Astrocyte (in vitro differentiated cells and primary cell): ENCODE measurements around the gene DEPP1. TPM values are rescaled to one million over a fixed set of nuclear protein-coding genes. Genes with fewer than 3 reads are reported as not detected.

Source experiments
- DNase-seq: peaks from one replicate; pipeline ENCODE4 v3.0.0-alpha.2; 2010; ENCODE audit warnings: low read depth
- FAIRE-seq: peaks from 2 replicates; lab custom pipeline; 2011; peaks lifted over from hg19 to GRCh38; lab: Jason Lieb, UNC
- H2AFZ ChIP-seq: 2 replicates; pipeline ENCODE4 v1.6.0; 2012; ENCODE audit warnings: low read depth, low read length, inconsistent platforms
- H3K27ac ChIP-seq: 2 replicates; pipeline ENCODE4 v1.5.1; 2011; ENCODE audit warnings: low read depth, low read length, inconsistent platforms
- H3K27me3 ChIP-seq: 2 replicates; pipeline ENCODE4 v1.6.0; 2011; ENCODE audit warnings: low read length, inconsistent platforms; ENCODE audit not compliant: insufficient read depth
- H3K36me3 ChIP-seq: 2 replicates; pipeline ENCODE4 v1.5.1; 2011; ENCODE audit warnings: low read length, inconsistent platforms; ENCODE audit not compliant: insufficient read depth
- H3K4me1 ChIP-seq: 2 replicates; pipeline ENCODE4 v1.5.1; 2011; ENCODE audit warnings: low read length, inconsistent platforms; ENCODE audit not compliant: insufficient read depth
- H3K4me2 ChIP-seq: 2 replicates; pipeline ENCODE4 v1.6.0; 2012; ENCODE audit warnings: low read length, inconsistent platforms
- H3K4me3 ChIP-seq: 2 replicates; pipeline ENCODE4 v1.5.1; 2011; ENCODE audit warnings: low read depth, mild to moderate bottlenecking, low read length, inconsistent platforms; ENCODE audit not compliant: insufficient read depth
- H3K79me2 ChIP-seq: 2 replicates; pipeline ENCODE4 v1.6.0; 2012; ENCODE audit warnings: mild to moderate bottlenecking, low read length, inconsistent platforms; ENCODE audit not compliant: insufficient read depth
- H3K9ac ChIP-seq: 2 replicates; pipeline ENCODE4 v1.6.0; 2012; ENCODE audit warnings: mild to moderate bottlenecking, low read length, inconsistent platforms
- H3K9me3 ChIP-seq: 2 replicates; pipeline ENCODE4 v1.5.1; 2012; ENCODE audit warnings: low read depth, mild to moderate bottlenecking, low read length, inconsistent platforms; ENCODE audit not compliant: insufficient read depth
- H4K20me1 ChIP-seq: 2 replicates; pipeline ENCODE4 v1.6.0; 2012; ENCODE audit warnings: low read length, inconsistent platforms; ENCODE audit not compliant: insufficient read depth
- H3K27ac Mint-ChIP-seq: one replicate; pipeline ENCODE4 v1.8.0; 2021; ENCODE audit warnings: mild to moderate bottlenecking, mixed read lengths; ENCODE audit not compliant: unreplicated experiment
- H3K27me3 Mint-ChIP-seq: one replicate; pipeline ENCODE4 v1.8.0; 2021; ENCODE audit warnings: low read depth, mixed read lengths; ENCODE audit not compliant: unreplicated experiment
- H3K36me3 Mint-ChIP-seq: one replicate; pipeline ENCODE4 v1.8.0; 2021; ENCODE audit warnings: low read depth, mixed read lengths; ENCODE audit not compliant: unreplicated experiment
- H3K4me1 Mint-ChIP-seq: one replicate; pipeline ENCODE4 v1.8.0; 2021; ENCODE audit warnings: low read depth, mixed read lengths; ENCODE audit not compliant: unreplicated experiment
- H3K4me3 Mint-ChIP-seq: one replicate; pipeline ENCODE4 v1.8.0; 2021; ENCODE audit warnings: mild to moderate bottlenecking, moderate library complexity, mixed read lengths; ENCODE audit not compliant: unreplicated experiment
- H3K9me3 Mint-ChIP-seq: one replicate; pipeline ENCODE4 v1.8.0; 2021; ENCODE audit warnings: mild to moderate bottlenecking, mixed read lengths; ENCODE audit not compliant: unreplicated experiment
- CTCF ChIP-seq: IDR thresholded peaks from 2 replicates; pipeline ENCODE4 v1.5.1; 2011; ENCODE audit warnings: low read depth, mild to moderate bottlenecking, inconsistent platforms, low read length, moderate library complexity; ENCODE audit not compliant: insufficient read depth
- EZH2 ChIP-seq: IDR thresholded peaks from 2 replicates; pipeline ENCODE4 v1.6.1; 2012; ENCODE audit warnings: mild to moderate bottlenecking, low read length, inconsistent platforms; ENCODE audit not compliant: insufficient read depth
- total RNA-seq: library from RNA; stranded (reverse); gene quantifications from 2 replicates; pipeline ENCODE4 v1.2.1, GENCODE V29; 2021

DEPP1 gene
- total RNA-seq, 1 donor from 2014 or later: 6.6 TPM

GRCh38 chr10:44930904-44931620 is 47.5 kb downstream of the DEPP1 start:
- Histone ChIP-seq H3K36me3 (no peaks in the 10 kb centered on the region), H3K27me3 (no peaks in the 10 kb centered on the region), H2AFZ (no peak overlapping the region), H3K4me2 (no peak overlapping the region), H3K27ac (no peak overlapping the region), H3K79me2 (no peaks in the 10 kb centered on the region), H3K4me1 (peaks cover 5% of the 10 kb centered on the region), H3K9me3 (no peaks in the 10 kb centered on the region), H3K4me3 (no peak overlapping the region), H3K9ac (no peak overlapping the region), H4K20me1 (no peaks in the 10 kb centered on the region)
- Mint-ChIP-seq H3K9me3 (peaks cover 7% of the 10 kb centered on the region), H3K4me1 (peaks cover 20% of the 10 kb centered on the region), H3K4me3 (no peak overlapping the region), H3K36me3 (no peaks in the 10 kb centered on the region), H3K27ac (no peak overlapping the region), H3K27me3 (peaks cover 16% of the 10 kb centered on the region)
- FAIRE-seq (no peak), DNase-seq (no peak)
- no peak for TF ChIP-seq EZH2
- TF ChIP-seq CTCF: no peak

- Histone ChIP-seq H2AFZ (no peak overlapping the region), H3K4me2 (no peak overlapping the region), H4K20me1 (no peaks in the 10 kb centered on the region), H3K79me2 (no peaks in the 10 kb centered on the region), H3K36me3 (no peaks in the 10 kb centered on the region), H3K9me3 (no peaks in the 10 kb centered on the region), H3K27ac (no peak overlapping the region), H3K4me3 (no peak overlapping the region), H3K9ac (no peak overlapping the region), H3K4me1 (no peaks in the 10 kb centered on the region), H3K27me3 (no peaks in the 10 kb centered on the region)
- Mint-ChIP-seq H3K9me3 (peaks cover 7% of the 10 kb centered on the region), H3K4me1 (peaks cover 8% of the 10 kb centered on the region), H3K27me3 (peaks cover 16% of the 10 kb centered on the region), H3K4me3 (no peak overlapping the region), H3K27ac (no peak overlapping the region), H3K36me3 (no peaks in the 10 kb centered on the region)
- DNase-seq: no peak
- TF ChIP-seq EZH2 (no peak), CTCF (no peak)
- no peak for FAIRE-seq
These were observed 49.0 kb downstream of the DEPP1 start for GRCh38 chr10:44929356-44930255.
